Brain microvascular endothelial cell (primary cell): ENCODE measurements around the gene LBHD2.

Experiments
- DNase-seq: peaks from one replicate; pipeline ENCODE4 v3.0.0-alpha.2; 2020
- H3K27ac ChIP-seq: fragments of 250-450 bp; sonication (Bioruptor Pico); 2 replicates; pipeline ENCODE4 v1.5.1; 2020; ENCODE audit warnings: mild to moderate bottlenecking, moderate library complexity
- H3K27me3 ChIP-seq: fragments of 250-450 bp; sonication (Bioruptor Pico); replicated peaks from 2 replicates; pipeline ENCODE4 v1.5.1; 2020; ENCODE audit warnings: mild to moderate bottlenecking
- H3K36me3 ChIP-seq: fragments of 250-450 bp; sonication (Bioruptor Pico); replicated peaks from 2 replicates; pipeline ENCODE4 v1.5.1; 2020; ENCODE audit warnings: mild to moderate bottlenecking
- H3K4me3 ChIP-seq: 2 replicates; pipeline ENCODE4 v1.5.1; 2011; ENCODE audit warnings: low read depth, mild to moderate bottlenecking, control low read depth, low read length, moderate library complexity
- in situ Hi-C: cut with HindIII; loops from 2 replicates; pipeline ENCODE4 v1.10.0; 2017; ENCODE audit warnings: low sequenced_read_pairs, low pct_ligation_motif_present
- TF ChIP-seq, protein P1 (sequence below): IDR thresholded peaks from 2 replicates; pipeline ENCODE4 v1.5.1; 2011; ENCODE audit warnings: low read depth, mild to moderate bottlenecking, moderate library complexity, low read length, control low read depth, inconsistent platforms; ENCODE audit errors: missing control alignments

Gene LBHD2

DNA sequence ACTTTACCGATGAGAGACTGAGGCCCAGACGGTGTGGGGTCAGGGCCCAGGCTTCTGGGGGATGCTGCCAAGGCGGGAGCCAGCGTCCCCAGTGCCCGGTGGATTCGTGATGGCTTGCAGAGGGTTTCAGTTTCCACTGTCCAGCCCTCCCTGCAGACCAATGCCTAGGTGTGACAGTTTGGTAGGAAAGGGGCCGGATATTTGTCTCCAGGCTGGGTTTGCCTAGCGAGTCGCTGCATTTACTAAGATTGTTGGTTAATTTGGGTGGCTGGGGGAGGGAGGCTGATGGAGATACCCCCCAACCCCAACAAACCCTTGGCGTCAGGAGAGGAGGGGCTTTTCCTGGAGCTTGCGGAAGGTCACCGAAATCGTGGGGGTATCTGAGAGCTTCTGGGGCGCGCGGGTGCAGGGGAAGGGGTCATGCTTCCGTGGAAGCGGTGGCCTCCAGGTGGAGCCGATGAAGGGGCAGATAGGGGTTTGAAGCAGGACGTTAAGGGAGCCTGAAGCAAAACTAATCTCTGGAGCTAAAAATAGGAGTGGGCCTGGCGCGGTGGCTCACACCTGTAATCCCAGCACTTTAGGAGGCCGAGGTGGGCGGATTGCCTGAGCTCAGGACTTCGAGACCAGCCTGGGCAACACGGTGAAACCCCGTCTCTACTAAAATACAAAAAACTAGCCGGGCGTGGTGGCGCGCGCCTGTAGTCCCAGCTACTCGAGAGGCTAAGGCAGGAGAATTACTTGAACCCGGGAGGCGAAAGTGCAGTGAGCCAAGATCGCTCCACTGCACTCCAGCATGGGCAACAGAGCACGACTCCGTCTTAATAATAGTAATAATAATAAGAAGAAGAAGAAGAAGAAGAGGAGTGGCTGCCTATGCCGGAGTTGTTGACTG, 25.6 kb upstream of the LBHD2 start:
- TF ChIP-seq, protein P1, sequence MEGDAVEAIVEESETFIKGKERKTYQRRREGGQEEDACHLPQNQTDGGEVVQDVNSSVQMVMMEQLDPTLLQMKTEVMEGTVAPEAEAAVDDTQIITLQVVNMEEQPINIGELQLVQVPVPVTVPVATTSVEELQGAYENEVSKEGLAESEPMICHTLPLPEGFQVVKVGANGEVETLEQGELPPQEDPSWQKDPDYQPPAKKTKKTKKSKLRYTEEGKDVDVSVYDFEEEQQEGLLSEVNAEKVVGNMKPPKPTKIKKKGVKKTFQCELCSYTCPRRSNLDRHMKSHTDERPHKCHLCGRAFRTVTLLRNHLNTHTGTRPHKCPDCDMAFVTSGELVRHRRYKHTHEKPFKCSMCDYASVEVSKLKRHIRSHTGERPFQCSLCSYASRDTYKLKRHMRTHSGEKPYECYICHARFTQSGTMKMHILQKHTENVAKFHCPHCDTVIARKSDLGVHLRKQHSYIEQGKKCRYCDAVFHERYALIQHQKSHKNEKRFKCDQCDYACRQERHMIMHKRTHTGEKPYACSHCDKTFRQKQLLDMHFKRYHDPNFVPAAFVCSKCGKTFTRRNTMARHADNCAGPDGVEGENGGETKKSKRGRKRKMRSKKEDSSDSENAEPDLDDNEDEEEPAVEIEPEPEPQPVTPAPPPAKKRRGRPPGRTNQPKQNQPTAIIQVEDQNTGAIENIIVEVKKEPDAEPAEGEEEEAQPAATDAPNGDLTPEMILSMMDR: peak; percentile 5
- Histone ChIP-seq H3K27me3 (no peaks in the 10 kb centered on the region), H3K27ac (no peak overlapping the region), H3K36me3 (peaks cover 3% of the 10 kb centered on the region), H3K4me3 (peak overlapping the region; percentile 71)
- DNase-seq: no peak
- in situ Hi-C loops: no loop called here

DNA sequence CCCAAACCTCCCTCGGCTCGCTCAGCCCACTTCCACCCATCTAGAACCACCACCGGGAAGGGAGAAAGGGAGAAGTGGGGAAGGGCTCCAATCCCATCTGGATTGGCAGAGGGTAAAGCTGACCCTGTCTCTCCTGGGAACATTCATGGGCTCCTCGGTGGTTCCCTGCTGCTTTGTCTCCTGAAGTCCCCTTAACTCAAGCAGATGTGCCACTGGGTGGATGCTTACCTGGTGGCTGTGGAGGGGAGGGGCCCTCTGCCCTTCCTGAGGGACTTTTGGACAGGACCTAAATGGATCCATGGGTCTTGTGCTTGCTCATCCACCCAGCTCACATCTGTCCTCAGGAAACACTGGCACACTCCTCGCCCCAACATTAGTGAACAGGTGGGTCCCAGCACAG, 24.5 kb upstream of the LBHD2 start:
- no peak overlapping the region for H3K27ac ChIP-seq
- no peak for DNase-seq
- H3K36me3 ChIP-seq: peaks cover 3% of the 10 kb centered on the region
- no peak overlapping the region for H3K4me3 ChIP-seq
- TF ChIP-seq, protein P1: no peak
- H3K27me3 ChIP-seq: no peaks in the 10 kb centered on the region
- in situ Hi-C loops: no loop called here

DNA sequence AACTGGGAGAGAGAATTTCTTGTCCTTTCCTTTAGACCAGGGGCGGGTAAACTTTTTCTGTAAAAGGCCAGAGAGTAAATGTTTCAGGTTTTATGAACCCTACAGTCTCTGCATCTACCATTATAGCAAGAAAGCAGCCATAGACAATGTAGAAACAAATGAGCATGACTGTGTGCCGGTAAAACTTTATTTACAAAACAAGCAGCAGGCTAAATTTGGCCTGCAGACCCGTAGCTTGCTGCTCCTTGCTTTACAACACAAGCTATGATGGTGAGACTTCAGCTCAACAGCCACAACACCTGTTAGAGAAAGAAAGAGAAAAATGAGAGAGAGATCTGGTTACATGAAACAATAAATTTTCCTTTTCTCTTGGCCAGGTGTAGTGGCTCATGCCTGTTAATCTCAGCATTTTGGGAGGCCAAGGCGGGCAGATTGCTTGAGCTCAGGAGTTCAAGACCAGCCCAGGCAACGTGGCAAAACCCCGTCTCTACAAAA, 22.5 kb upstream of the LBHD2 start:
- Histone ChIP-seq H3K27me3 (no peaks in the 10 kb centered on the region), H3K4me3 (no peak overlapping the region), H3K36me3 (no peaks in the 10 kb centered on the region), H3K27ac (no peak overlapping the region)
- in situ Hi-C loops: no loop called here
- TF ChIP-seq, protein P1: no peak
- no peak for DNase-seq

DNA sequence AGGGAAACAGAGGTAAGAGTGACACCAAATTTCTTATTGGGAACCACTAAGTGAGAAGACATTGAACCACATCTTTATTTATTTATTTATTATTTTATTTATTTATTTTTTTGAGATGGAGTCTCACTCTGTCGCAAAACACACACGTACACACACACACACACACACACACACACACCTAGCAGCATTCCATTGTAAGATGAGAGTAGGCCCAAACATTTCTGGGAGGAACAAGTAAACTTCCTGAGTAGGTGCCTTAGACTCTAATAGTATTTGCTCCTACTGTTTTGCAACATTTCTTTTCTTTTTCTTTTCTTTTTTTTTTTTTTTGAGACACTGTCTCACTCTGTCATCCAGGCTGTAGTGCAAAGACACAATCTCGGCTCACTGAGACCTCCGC, 19.6 kb upstream of the LBHD2 start:
- no peak overlapping the region for H3K27ac ChIP-seq
- no peaks in the 10 kb centered on the region for H3K27me3 ChIP-seq
- H3K36me3 ChIP-seq: no peaks in the 10 kb centered on the region
- DNase-seq: no peak
- TF ChIP-seq, protein P1: no peak
- no peak overlapping the region for H3K4me3 ChIP-seq
- in situ Hi-C loops: no loop called here

DNA sequence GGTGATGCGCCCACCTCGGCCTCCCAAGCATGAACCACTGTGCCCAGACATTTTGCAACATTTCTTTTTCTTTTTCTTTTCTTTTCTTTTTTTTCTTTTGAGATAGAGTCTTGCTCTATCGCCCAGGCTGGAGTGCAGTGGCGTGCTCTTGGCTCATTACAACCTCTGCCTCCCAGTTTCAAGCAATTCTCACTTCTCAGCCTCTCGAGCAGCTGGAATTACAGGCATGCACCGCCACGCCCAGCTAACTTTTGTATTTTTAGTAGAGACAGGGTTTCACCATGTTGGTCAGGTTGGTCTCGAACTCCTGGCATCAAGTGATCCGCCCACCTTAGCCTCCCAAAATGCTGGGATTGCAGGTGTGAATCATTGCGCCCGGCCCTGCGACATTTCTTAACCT, 19.0 kb upstream of the LBHD2 start:
- in situ Hi-C loops: no loop called here
- Histone ChIP-seq H3K36me3 (no peaks in the 10 kb centered on the region), H3K27me3 (no peaks in the 10 kb centered on the region), H3K4me3 (no peak overlapping the region), H3K27ac (no peak overlapping the region)
- DNase-seq: no peak
- TF ChIP-seq, protein P1: no peak
